ENCODE results near the gene LARGE1. TPM values are rescaled to one million over a fixed set of nuclear protein-coding genes. Genes with fewer than 3 reads are reported as not detected.

Gene LARGE1
- total RNA-seq, 1 donor from 2014 or later: 27.4 TPM

DNA sequence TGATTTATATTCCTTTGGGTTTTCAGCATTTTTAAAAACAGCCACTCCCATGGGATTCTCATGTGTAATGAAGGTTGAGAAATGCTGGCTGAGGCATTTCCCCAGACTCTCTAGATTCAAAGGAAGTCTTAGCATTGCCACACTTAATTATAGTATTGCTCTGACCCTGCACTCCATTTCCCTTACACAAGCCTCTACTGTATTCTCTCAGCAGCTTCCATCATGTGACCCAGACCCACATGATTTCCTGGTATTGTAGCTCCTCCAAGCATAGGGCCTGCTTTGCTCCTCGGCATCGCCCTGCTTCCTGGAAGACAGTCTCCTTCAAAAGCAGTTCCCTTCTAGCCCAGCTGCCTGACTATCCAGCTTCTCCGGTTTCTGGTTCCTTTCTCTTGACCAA, 261.5 kb downstream of the LARGE1 start:
- H3K4me1 ChIP-seq: peaks cover 4% of the 10 kb centered on the region
- no peak overlapping the region for H3K4me3 ChIP-seq
- H3K27ac ChIP-seq: peak overlapping the region; percentile 47
- DNase-seq (no peak), ATAC-seq (peak; percentile 63 to 72)
- intact Hi-C loops (cut with DNase I): no loop called here
- no peaks in the 10 kb centered on the region for H3K36me3 ChIP-seq
- TF ChIP-seq, protein P1, sequence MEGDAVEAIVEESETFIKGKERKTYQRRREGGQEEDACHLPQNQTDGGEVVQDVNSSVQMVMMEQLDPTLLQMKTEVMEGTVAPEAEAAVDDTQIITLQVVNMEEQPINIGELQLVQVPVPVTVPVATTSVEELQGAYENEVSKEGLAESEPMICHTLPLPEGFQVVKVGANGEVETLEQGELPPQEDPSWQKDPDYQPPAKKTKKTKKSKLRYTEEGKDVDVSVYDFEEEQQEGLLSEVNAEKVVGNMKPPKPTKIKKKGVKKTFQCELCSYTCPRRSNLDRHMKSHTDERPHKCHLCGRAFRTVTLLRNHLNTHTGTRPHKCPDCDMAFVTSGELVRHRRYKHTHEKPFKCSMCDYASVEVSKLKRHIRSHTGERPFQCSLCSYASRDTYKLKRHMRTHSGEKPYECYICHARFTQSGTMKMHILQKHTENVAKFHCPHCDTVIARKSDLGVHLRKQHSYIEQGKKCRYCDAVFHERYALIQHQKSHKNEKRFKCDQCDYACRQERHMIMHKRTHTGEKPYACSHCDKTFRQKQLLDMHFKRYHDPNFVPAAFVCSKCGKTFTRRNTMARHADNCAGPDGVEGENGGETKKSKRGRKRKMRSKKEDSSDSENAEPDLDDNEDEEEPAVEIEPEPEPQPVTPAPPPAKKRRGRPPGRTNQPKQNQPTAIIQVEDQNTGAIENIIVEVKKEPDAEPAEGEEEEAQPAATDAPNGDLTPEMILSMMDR (IDR thresholded peaks at IDR 0.05): no peak
- no peaks in the 10 kb centered on the region for H3K9me3 ChIP-seq
- no peaks in the 10 kb centered on the region for H3K27me3 ChIP-seq (ENCODE audit: low read depth)

DNA sequence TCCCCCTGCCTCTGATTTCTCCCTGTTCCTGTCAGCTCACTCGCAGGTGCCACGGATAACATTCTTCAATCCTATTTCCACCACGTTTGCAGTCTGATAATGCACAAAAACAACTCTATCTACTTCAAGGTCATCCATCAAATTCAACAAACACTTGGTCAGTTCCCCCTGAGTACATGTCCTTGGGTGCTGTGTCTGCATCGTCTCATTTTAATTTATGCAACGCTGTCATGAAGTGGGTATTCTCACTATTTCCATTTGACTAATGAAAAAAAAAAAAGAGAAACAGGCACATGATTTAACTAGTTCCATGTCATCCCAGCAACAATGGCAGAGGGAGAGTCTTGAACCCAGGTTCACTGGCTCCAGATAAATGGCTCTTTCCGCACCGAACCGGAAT, 262.6 kb downstream of the LARGE1 start:
- peaks cover 4% of the 10 kb centered on the region for H3K4me1 ChIP-seq
- no peak overlapping the region for H3K27ac ChIP-seq
- H3K27me3 ChIP-seq (ENCODE audit: low read depth): no peaks in the 10 kb centered on the region
- ATAC-seq (no peak), DNase-seq (no peak)
- intact Hi-C loops (cut with DNase I): no loop called here
- no peaks in the 10 kb centered on the region for H3K36me3 ChIP-seq
- TF ChIP-seq, protein P1 (IDR thresholded peaks at IDR 0.05): no peak
- H3K9me3 ChIP-seq: no peaks in the 10 kb centered on the region
- no peak overlapping the region for H3K4me3 ChIP-seq

DNA sequence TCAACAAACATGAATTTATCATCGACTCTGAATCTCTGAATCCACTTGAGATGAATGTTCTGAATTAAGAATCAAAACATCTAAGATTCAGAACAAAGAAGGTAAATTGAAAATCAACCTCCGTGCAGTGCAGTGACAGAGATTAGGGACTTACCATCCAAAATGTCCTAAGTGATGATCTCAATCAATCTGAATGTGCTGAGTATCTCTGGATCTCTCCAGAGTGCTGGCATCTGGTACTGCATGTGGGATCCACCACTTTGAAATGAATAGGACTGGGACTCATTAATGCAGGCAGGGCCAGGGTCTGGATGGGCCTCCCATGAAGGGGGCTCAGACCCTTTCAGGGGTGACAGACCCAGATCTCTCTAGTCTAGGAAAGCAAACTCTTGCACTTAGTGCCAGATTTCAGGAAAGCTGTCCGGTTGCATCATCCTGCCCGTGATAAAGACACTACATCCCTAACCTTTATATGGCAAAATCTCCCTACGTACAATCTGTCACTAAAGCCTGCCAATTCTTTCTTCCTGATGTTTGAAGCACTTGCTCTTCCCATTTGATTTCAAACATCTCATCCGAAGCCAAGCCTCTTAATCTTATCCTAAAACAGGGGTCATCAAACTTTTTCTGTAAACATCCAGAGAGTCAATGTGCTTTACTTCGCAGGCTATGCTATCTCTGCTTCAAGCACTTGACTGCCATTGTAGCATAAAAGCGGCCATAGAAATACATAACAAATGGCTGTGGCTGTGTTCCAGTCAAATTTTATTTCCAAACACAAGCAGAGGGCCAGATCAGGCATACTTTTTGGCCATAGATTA, 263.3 kb downstream of the LARGE1 start:
- H3K27ac ChIP-seq: no peak overlapping the region
- ATAC-seq: no peak

DNA sequence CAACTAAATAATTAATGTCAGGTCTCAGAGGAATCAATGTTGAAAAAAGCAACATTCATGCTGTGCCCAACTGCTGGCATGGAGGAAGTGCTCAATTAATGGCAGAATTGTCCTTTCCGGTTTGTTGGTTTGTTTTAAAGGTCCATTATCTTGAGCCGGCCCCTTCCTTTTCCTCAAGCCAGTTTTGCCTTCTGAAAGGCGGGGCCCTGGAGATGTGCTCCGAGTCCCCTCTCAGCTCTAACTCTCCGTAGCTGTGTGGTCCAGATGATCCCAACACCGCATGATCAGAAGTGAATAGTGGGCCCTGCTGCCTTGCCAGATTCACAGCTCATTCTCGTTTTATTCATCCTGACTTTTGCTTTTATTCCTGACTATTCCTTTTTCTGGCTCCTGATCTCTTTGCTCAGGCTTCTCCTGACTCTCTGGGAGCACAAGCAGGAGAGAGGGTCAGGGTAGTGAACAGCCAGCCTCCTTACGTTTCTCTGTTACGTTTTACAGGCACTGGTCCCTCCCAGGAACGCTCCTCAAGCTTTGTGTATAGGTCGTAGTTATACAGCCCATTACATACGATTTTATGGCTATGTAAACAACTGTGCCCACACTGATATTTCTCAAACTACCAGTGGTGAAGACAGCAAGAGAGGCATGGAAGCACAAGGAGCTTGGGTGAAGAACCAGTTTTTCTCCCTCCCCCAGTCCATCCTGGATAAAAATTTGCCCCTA, 265.9 kb downstream of the LARGE1 start:
- peaks cover 4% of the 10 kb centered on the region for H3K4me1 ChIP-seq
- no peak for DNase-seq
- TF ChIP-seq, protein P1 (IDR thresholded peaks at IDR 0.05): no peak
- H3K4me3 ChIP-seq: no peak overlapping the region
- no peaks in the 10 kb centered on the region for H3K27me3 ChIP-seq (ENCODE audit: low read depth)
- ATAC-seq: no peak
- H3K36me3 ChIP-seq: peaks cover 7% of the 10 kb centered on the region
- H3K9me3 ChIP-seq: no peaks in the 10 kb centered on the region
- intact Hi-C loops (cut with DNase I): no loop called here
- H3K27ac ChIP-seq: no peak overlapping the region

More for the DNA sequence above, 263.3 kb downstream of the LARGE1 start:
- TF ChIP-seq, protein P1 (IDR thresholded peaks at IDR 0.05): no peak
- H3K4me3 ChIP-seq: no peak overlapping the region
- no peaks in the 10 kb centered on the region for H3K36me3 ChIP-seq
- intact Hi-C loops (cut with DNase I): no loop called here
- H3K9me3 ChIP-seq: no peaks in the 10 kb centered on the region
- H3K4me1 ChIP-seq: peaks cover 4% of the 10 kb centered on the region
- no peaks in the 10 kb centered on the region for H3K27me3 ChIP-seq (ENCODE audit: low read depth)
- DNase-seq: no peak

GRCh38 chr22:33653532-33654063, 266.7 kb downstream of the LARGE1 start:
- Histone ChIP-seq H3K4me3 (no peak overlapping the region), H3K36me3 (peaks cover 7% of the 10 kb centered on the region), H3K4me1 (peaks cover 4% of the 10 kb centered on the region), H3K27ac (no peak overlapping the region), H3K9me3 (no peaks in the 10 kb centered on the region), H3K27me3 (ENCODE audit: low read depth) (no peaks in the 10 kb centered on the region)
- ATAC-seq (no peak), DNase-seq (no peak)
- intact Hi-C loops (cut with DNase I): no loop called here
- TF ChIP-seq, protein P1 (IDR thresholded peaks at IDR 0.05): no peak

Data from lower lobe of right lung (tissue), 2 donors.